Mucosa of stomach (tissue), 1 donor: ENCODE results near the gene AKT1S1.

Source experiments
- H3K27me3 ChIP-seq: one replicate; pipeline ENCODE4 v1.7.0; 2013; ENCODE audit warnings: mild to moderate bottlenecking, low read length; ENCODE audit not compliant: control insufficient read depth, insufficient read depth
- H3K36me3 ChIP-seq: one replicate; pipeline ENCODE4 v1.7.0; 2013; ENCODE audit warnings: low read length; ENCODE audit not compliant: control insufficient read depth, insufficient read depth
- H3K4me1 ChIP-seq: one replicate; pipeline ENCODE4 v1.7.0; 2013; ENCODE audit warnings: mild to moderate bottlenecking, low read length; ENCODE audit not compliant: control insufficient read depth, insufficient read depth
- H3K4me3 ChIP-seq: one replicate; pipeline ENCODE4 v1.7.0; 2013; ENCODE audit warnings: low read length
- H3K9ac ChIP-seq: one replicate; pipeline ENCODE4 v1.7.0; 2013; ENCODE audit warnings: mild to moderate bottlenecking, low read length, moderate library complexity
- H3K9me3 ChIP-seq: one replicate; pipeline ENCODE4 v1.7.0; 2013; ENCODE audit warnings: mild to moderate bottlenecking, low read length, moderate library complexity; ENCODE audit not compliant: control insufficient read depth
- donor health status: Pancreatic carcinoma.

Gene AKT1S1

GRCh38 chr19:49839713-49840112 lies 37.4 kb downstream of the AKT1S1 start:
- no peak overlapping the region for H3K9ac ChIP-seq
- H3K36me3 ChIP-seq: peaks cover 7% of the 10 kb centered on the region
- no peaks in the 10 kb centered on the region for H3K4me1 ChIP-seq
- no peaks in the 10 kb centered on the region for H3K9me3 ChIP-seq
- H3K4me3 ChIP-seq: no peak overlapping the region
- H3K27me3 ChIP-seq: no peaks in the 10 kb centered on the region

- Histone ChIP-seq H3K36me3 (peaks cover 7% of the 10 kb centered on the region), H3K4me3 (no peak overlapping the region), H3K9me3 (no peaks in the 10 kb centered on the region), H3K4me1 (no peaks in the 10 kb centered on the region), H3K27me3 (no peaks in the 10 kb centered on the region), H3K9ac (no peak overlapping the region)
Observed at GRCh38 chr19:49838885-49839588, 38.1 kb downstream of the AKT1S1 start.

GRCh38 chr19:49837425-49837824 lies 39.7 kb downstream of the AKT1S1 start:
- Histone ChIP-seq H3K4me3 (no peak overlapping the region), H3K9ac (no peak overlapping the region), H3K9me3 (no peaks in the 10 kb centered on the region), H3K27me3 (no peaks in the 10 kb centered on the region), H3K36me3 (peaks cover 7% of the 10 kb centered on the region), H3K4me1 (no peaks in the 10 kb centered on the region)

GRCh38 chr19:49837009-49837310 lies 40.2 kb downstream of the AKT1S1 start:
- no peaks in the 10 kb centered on the region for H3K4me1 ChIP-seq
- H3K27me3 ChIP-seq: no peaks in the 10 kb centered on the region
- H3K9ac ChIP-seq: no peak overlapping the region
- H3K4me3 ChIP-seq: no peak overlapping the region
- H3K36me3 ChIP-seq: peaks cover 7% of the 10 kb centered on the region
- H3K9me3 ChIP-seq: no peaks in the 10 kb centered on the region

- no peak overlapping the region for H3K4me3 ChIP-seq
- no peak overlapping the region for H3K9ac ChIP-seq
- no peaks in the 10 kb centered on the region for H3K9me3 ChIP-seq
- peaks cover 7% of the 10 kb centered on the region for H3K36me3 ChIP-seq
- H3K4me1 ChIP-seq: no peaks in the 10 kb centered on the region
- H3K27me3 ChIP-seq: no peaks in the 10 kb centered on the region
Observed at GRCh38 chr19:49836176-49837008, 40.8 kb downstream of the AKT1S1 start.

GRCh38 chr19:49835562-49835961 lies 41.6 kb downstream of the AKT1S1 start:
- peaks cover 13% of the 10 kb centered on the region for H3K36me3 ChIP-seq
- H3K27me3 ChIP-seq: no peaks in the 10 kb centered on the region
- no peaks in the 10 kb centered on the region for H3K9me3 ChIP-seq
- H3K4me1 ChIP-seq: no peaks in the 10 kb centered on the region
- H3K4me3 ChIP-seq: no peak overlapping the region
- H3K9ac ChIP-seq: no peak overlapping the region

GRCh38 chr19:49833599-49833998 lies 43.6 kb downstream of the AKT1S1 start:
- H3K36me3 ChIP-seq: peaks cover 10% of the 10 kb centered on the region
- no peak overlapping the region for H3K9ac ChIP-seq
- no peaks in the 10 kb centered on the region for H3K4me1 ChIP-seq

GRCh38 chr19:49832556-49832955 lies 44.6 kb downstream of the AKT1S1 start:
- Histone ChIP-seq H3K4me1 (no peaks in the 10 kb centered on the region), H3K4me3 (no peak overlapping the region), H3K9me3 (no peaks in the 10 kb centered on the region), H3K27me3 (no peaks in the 10 kb centered on the region), H3K36me3 (peaks cover 6% of the 10 kb centered on the region), H3K9ac (no peak overlapping the region)

More at GRCh38 chr19:49833599-49833998, 43.6 kb downstream of the AKT1S1 start:
- Histone ChIP-seq H3K27me3 (no peaks in the 10 kb centered on the region), H3K9me3 (no peaks in the 10 kb centered on the region), H3K4me3 (no peak overlapping the region)

- Histone ChIP-seq H3K9ac (no peak overlapping the region), H3K36me3 (peaks cover 6% of the 10 kb centered on the region), H3K4me3 (no peak overlapping the region), H3K4me1 (no peaks in the 10 kb centered on the region), H3K9me3 (no peaks in the 10 kb centered on the region), H3K27me3 (no peaks in the 10 kb centered on the region)
Observed at GRCh38 chr19:49831592-49831991, 45.6 kb downstream of the AKT1S1 start.

- H3K9ac ChIP-seq: no peak overlapping the region
- peaks cover 6% of the 10 kb centered on the region for H3K36me3 ChIP-seq
- H3K27me3 ChIP-seq: no peaks in the 10 kb centered on the region
- H3K4me3 ChIP-seq: no peak overlapping the region
- H3K4me1 ChIP-seq: no peaks in the 10 kb centered on the region
- no peaks in the 10 kb centered on the region for H3K9me3 ChIP-seq
Observed at GRCh38 chr19:49830766-49831165, 46.4 kb downstream of the AKT1S1 start.

GRCh38 chr19:49829721-49830120 lies 47.4 kb downstream of the AKT1S1 start:
- no peak overlapping the region for H3K9ac ChIP-seq
- H3K4me1 ChIP-seq: no peaks in the 10 kb centered on the region
- no peak overlapping the region for H3K4me3 ChIP-seq
- peaks cover 6% of the 10 kb centered on the region for H3K36me3 ChIP-seq
- no peaks in the 10 kb centered on the region for H3K27me3 ChIP-seq
- no peaks in the 10 kb centered on the region for H3K9me3 ChIP-seq

GRCh38 chr19:49829200-49829599 lies 48.0 kb downstream of the AKT1S1 start:
- Histone ChIP-seq H3K27me3 (no peaks in the 10 kb centered on the region), H3K9me3 (no peaks in the 10 kb centered on the region), H3K4me1 (no peaks in the 10 kb centered on the region), H3K4me3 (no peak overlapping the region), H3K9ac (no peak overlapping the region), H3K36me3 (peaks cover 6% of the 10 kb centered on the region)
